SK-N-SH treated with all-trans-retinoic acid at 6 μM for 48 hours (cell line): ENCODE data around the gene ULK4.

Experiments used
- ARNTL ChIP-seq: fragments of 450-650 bp; formaldehyde crosslinking; IDR thresholded peaks from 2 replicates; pipeline ENCODE4 v1.5.0; 2020; ENCODE audit warnings: low read depth, mild to moderate bottlenecking, moderate library complexity, borderline replicate concordance
- BACH2 ChIP-seq: fragments of 250-450 bp; sonication (Bioruptor Pico); IDR thresholded peaks from 2 replicates; pipeline ENCODE4 v1.9.0; 2021; ENCODE audit warnings: mild to moderate bottlenecking, borderline replicate concordance
- CREB5 ChIP-seq: fragments of 250-450 bp; sonication (Bioruptor Pico); IDR thresholded peaks from 2 replicates; pipeline ENCODE4 v1.5.1; 2020; ENCODE audit warnings: low read depth, mild to moderate bottlenecking, moderate library complexity
- OSR1 ChIP-seq: fragments of 250-450 bp; sonication (Bioruptor Pico); IDR thresholded peaks from 2 replicates; pipeline ENCODE4 v1.8.0; 2022; ENCODE audit warnings: moderate library complexity, mild to moderate bottlenecking, inconsistent platforms
- PATZ1 ChIP-seq: fragments of 250-450 bp; sonication (Bioruptor Pico); IDR thresholded peaks from 2 replicates; pipeline ENCODE4 v1.8.0; 2020; ENCODE audit warnings: mild to moderate bottlenecking, moderate library complexity, borderline replicate concordance
- PPARA ChIP-seq: fragments of 250-450 bp; sonication (Bioruptor Pico); IDR thresholded peaks from 2 replicates; pipeline ENCODE4 v1.5.0; 2020; ENCODE audit warnings: mild to moderate bottlenecking, borderline replicate concordance
- RARB ChIP-seq: fragments of 250-450 bp; sonication (Bioruptor Pico); IDR thresholded peaks from 2 replicates; pipeline ENCODE4 v1.8.0; 2021; ENCODE audit warnings: mild to moderate bottlenecking, moderate library complexity
- SNAI2 ChIP-seq: fragments of 250-450 bp; sonication (Bioruptor Pico); IDR thresholded peaks from 2 replicates; pipeline ENCODE4 v1.5.0; 2020; ENCODE audit warnings: mild to moderate bottlenecking, moderate library complexity
- TSHZ2 ChIP-seq: fragments of 250-450 bp; sonication (Bioruptor Pico); IDR thresholded peaks from 2 replicates; pipeline ENCODE4 v1.5.0; 2020; ENCODE audit warnings: mild to moderate bottlenecking, moderate library complexity
- ZFP3 ChIP-seq: fragments of 250-450 bp; sonication (Bioruptor Pico); IDR thresholded peaks from 2 replicates; pipeline ENCODE4 v1.5.0; 2020; ENCODE audit warnings: mild to moderate bottlenecking, moderate library complexity
- ZFP30 ChIP-seq: fragments of 450-650 bp; formaldehyde crosslinking; IDR thresholded peaks from 2 replicates; pipeline ENCODE4 v1.5.0; 2022; ENCODE audit warnings: mild to moderate bottlenecking, moderate library complexity
- ZNF565 ChIP-seq: fragments of 450-650 bp; formaldehyde crosslinking; conservative IDR thresholded peaks from 2 replicates; pipeline ENCODE4 v1.5.0; 2020; ENCODE audit warnings: low read depth, mild to moderate bottlenecking, moderate library complexity
- ZNF70 ChIP-seq: fragments of 450-650 bp; formaldehyde crosslinking; IDR thresholded peaks from 2 replicates; pipeline ENCODE4 v1.5.0; 2020; ENCODE audit warnings: mild to moderate bottlenecking, moderate library complexity
- ZNF8 ChIP-seq: fragments of 450-650 bp; formaldehyde crosslinking; IDR thresholded peaks from 2 replicates; pipeline ENCODE4 v1.5.0; 2020; ENCODE audit warnings: mild to moderate bottlenecking, moderate library complexity

- TF ChIP-seq PPARA (no peak), CREB5 (CRISPR knock-in tag) (no peak), BACH2 (no peak), ZFP3 (CRISPR knock-in tag) (no peak), ARNTL (CRISPR knock-in tag) (no peak), PATZ1 (no peak), ZNF8 (CRISPR knock-in tag) (no peak), ZFP30 (no peak), SNAI2 (CRISPR knock-in tag) (no peak), OSR1 (CRISPR knock-in tag) (no peak), ZNF70 (CRISPR knock-in tag) (no peak), RARB (CRISPR knock-in tag) (no peak), TSHZ2 (CRISPR knock-in tag) (no peak), ZNF565 (CRISPR knock-in tag) (no peak)
These were observed 815 bp downstream of the ULK4 start for GRCh38 chr3:41960826-41961750.
